MM.1S (cell line): ENCODE data around the gene KRAS.

Experiments used
- EZH2phosphoT487 ChIP-seq: fragments of 300-600 bp; sonication (generic); IDR thresholded peaks from 2 replicates; pipeline ENCODE4 v1.6.1; 2018; ENCODE audit warnings: antibody characterized with exemption, low read length
- TF ChIP-seq, protein P1 (sequence below): fragments of 300-600 bp; sonication (generic); IDR thresholded peaks from 2 replicates; pipeline ENCODE4 v1.5.1; 2016; ENCODE audit warnings: antibody characterized with exemption, low read length, mixed read lengths

DNA sequence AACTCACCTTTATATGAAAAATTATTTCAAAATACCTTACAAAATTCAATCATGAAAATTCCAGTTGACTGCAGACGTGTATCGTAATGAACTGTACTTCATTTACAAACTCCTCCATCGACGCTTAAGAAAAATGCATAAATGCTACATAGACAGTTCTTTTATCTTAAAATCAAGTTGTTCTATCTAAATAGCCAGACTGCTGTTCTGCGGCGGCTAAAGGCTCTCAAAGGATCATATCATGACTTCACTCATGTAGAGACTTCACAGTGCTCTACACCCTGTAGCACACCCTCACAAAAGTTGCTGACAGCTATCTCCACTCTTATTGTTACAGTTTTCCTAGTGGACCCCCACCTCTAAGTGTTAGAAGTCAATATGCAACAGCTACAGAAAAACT lies 5.2 kb downstream of the KRAS start:
- TF ChIP-seq, protein P1, sequence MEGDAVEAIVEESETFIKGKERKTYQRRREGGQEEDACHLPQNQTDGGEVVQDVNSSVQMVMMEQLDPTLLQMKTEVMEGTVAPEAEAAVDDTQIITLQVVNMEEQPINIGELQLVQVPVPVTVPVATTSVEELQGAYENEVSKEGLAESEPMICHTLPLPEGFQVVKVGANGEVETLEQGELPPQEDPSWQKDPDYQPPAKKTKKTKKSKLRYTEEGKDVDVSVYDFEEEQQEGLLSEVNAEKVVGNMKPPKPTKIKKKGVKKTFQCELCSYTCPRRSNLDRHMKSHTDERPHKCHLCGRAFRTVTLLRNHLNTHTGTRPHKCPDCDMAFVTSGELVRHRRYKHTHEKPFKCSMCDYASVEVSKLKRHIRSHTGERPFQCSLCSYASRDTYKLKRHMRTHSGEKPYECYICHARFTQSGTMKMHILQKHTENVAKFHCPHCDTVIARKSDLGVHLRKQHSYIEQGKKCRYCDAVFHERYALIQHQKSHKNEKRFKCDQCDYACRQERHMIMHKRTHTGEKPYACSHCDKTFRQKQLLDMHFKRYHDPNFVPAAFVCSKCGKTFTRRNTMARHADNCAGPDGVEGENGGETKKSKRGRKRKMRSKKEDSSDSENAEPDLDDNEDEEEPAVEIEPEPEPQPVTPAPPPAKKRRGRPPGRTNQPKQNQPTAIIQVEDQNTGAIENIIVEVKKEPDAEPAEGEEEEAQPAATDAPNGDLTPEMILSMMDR: no peak
- TF ChIP-seq EZH2phosphoT487: no peak
